Calu3 (cell line): ENCODE results near the gene PLPPR2. TPM values are rescaled to one million over a fixed set of nuclear protein-coding genes. Genes with fewer than 3 reads are reported as not detected.
A peak's percentile ranks its signal among the peaks of the same experiment; 100 is the strongest.

Source experiments
- BruUV-seq: library from RNA; stranded (reverse); fragments of 400-500 nt; replicated peaks from 2 replicates; lab custom pipeline; 2021; lab: Mats Ljungman, UMichigan
- CTCF ChIA-PET: fragments of 300-600 bp; sonication (Branson Sonifier 250); formaldehyde crosslinking; loops from one replicate; lab custom pipeline; 2022; ENCODE audit warnings: antibody characterized with exemption; lab: Charles Lee
- DNase-seq: peaks from one replicate; pipeline ENCODE4 v3.0.0; 2022
- H3K27ac Mint-ChIP-seq: one replicate; pipeline ENCODE4 v1.8.0; 2022; ENCODE audit warnings: mixed read lengths; ENCODE audit not compliant: unreplicated experiment
- H3K27me3 Mint-ChIP-seq: one replicate; pipeline ENCODE4 v1.8.0; 2022; ENCODE audit warnings: mixed read lengths; ENCODE audit not compliant: unreplicated experiment
- H3K36me3 Mint-ChIP-seq: one replicate; pipeline ENCODE4 v1.8.0; 2022; ENCODE audit warnings: mild to moderate bottlenecking, moderate library complexity, mixed read lengths; ENCODE audit not compliant: insufficient read depth, unreplicated experiment
- H3K4me1 Mint-ChIP-seq: one replicate; pipeline ENCODE4 v1.8.0; 2022; ENCODE audit warnings: mild to moderate bottlenecking, low read depth, mixed read lengths; ENCODE audit not compliant: unreplicated experiment
- H3K4me3 Mint-ChIP-seq: one replicate; pipeline ENCODE4 v1.8.0; 2022; ENCODE audit warnings: mild to moderate bottlenecking, low read depth, moderate library complexity, mixed read lengths; ENCODE audit not compliant: unreplicated experiment
- H3K9me3 Mint-ChIP-seq: one replicate; pipeline ENCODE4 v1.8.0; 2022; ENCODE audit warnings: low read depth, mixed read lengths; ENCODE audit not compliant: unreplicated experiment
- CTCF ChIP-seq: fragments of 200-600 bp; IDR thresholded peaks from one replicate; pipeline ENCODE4 v1.8.0; 2022; ENCODE audit warnings: antibody characterized with exemption; ENCODE audit not compliant: unreplicated experiment
- intact Hi-C: fragments of 100-400 bp; cut with micrococcal nuclease; formaldehyde crosslinking; loops from one replicate; pipeline ENCODE4 v1.10.0; 2022; ENCODE audit not compliant: unreplicated experiment
- total RNA-seq: library from RNA; stranded (reverse); gene quantifications from 2 replicates; pipeline ENCODE4 v1.2.3, GENCODE V29; 2022

Gene PLPPR2
- total RNA-seq, 1 experiment from 2014 or later, result 7.8 TPM

- no peak overlapping the region for H3K4me3 Mint-ChIP-seq
- H3K4me1 Mint-ChIP-seq, result peaks cover 26% of the 10 kb centered on the region
- no peaks in the 10 kb centered on the region for H3K36me3 Mint-ChIP-seq
- peak; percentile 75 for DNase-seq
- H3K9me3 Mint-ChIP-seq, result no peaks in the 10 kb centered on the region
- no peaks in the 10 kb centered on the region for H3K27me3 Mint-ChIP-seq
- CTCF ChIA-PET, result interaction anchor here (0.6 to 1.4 kb wide), 6 partner anchors 22 to 628 kb away, joined by 3 to 8 read pairs (median 3); partner anchors contain the start of genes CCDC159 and SWSAP1
- H3K27ac Mint-ChIP-seq, result peak overlapping the region; percentile 23
- no peak for TF ChIP-seq CTCF
- intact Hi-C loops, result loop anchor here (10.0 kb wide), 1 partner anchor 51 kb away; the partner anchor contains the start of gene SWSAP1
- BruUV-seq, result no TSS peak
Observed at GRCh38 chr19:11324079-11324661, 31.1 kb upstream of the PLPPR2 start.

DNA sequence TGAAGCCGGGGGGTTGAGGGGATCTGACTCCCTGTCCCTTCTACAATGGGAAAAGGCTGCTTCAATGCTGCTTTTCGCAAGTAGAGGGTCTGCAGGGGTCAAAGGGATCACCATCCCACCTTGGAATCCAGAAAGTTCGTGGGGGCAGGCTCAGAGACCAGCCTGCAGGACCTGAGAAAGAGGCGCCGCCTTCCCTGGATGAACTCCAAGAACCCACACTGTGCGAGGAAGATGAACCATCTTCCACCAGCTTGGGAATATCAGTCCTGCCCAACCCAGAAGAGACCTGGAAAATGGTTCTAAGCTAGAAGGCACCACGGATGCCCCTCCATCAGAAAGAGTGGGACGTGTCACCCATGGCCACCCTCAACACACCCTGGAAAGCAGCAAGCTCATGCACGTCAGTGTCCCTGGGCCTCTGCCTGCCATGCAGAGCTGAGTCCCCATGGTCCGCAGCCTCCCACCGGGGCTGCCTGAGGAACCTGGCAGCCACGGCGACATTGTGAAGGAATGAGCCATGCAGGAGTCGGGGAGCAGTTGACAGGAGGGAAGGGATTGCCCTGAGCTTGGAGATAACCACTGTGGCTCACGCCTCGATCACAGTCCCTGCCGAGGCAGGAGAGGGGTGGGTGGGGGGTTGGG, 30.4 kb upstream of the PLPPR2 start:
- H3K9me3 Mint-ChIP-seq, result no peaks in the 10 kb centered on the region
- no peaks in the 10 kb centered on the region for H3K36me3 Mint-ChIP-seq
- H3K4me1 Mint-ChIP-seq, result peaks cover 26% of the 10 kb centered on the region
- CTCF ChIA-PET, result interaction anchor here (1.0 to 1.4 kb wide), 3 partner anchors 31 to 56 kb away, joined by 3 to 8 read pairs (median 3); partner anchors contain the start of gene SWSAP1
- no peak overlapping the region for H3K4me3 Mint-ChIP-seq
- H3K27ac Mint-ChIP-seq, result no peak overlapping the region
- DNase-seq, result no peak
- intact Hi-C loops, result loop anchor here (10.0 kb wide), 1 partner anchor 50 kb away; the partner anchor contains the start of gene SWSAP1
- BruUV-seq, result no TSS peak
- no peak for TF ChIP-seq CTCF
- no peaks in the 10 kb centered on the region for H3K27me3 Mint-ChIP-seq

GRCh38 chr19:11325544-11325943, 29.7 kb upstream of the PLPPR2 start:
- no peak overlapping the region for H3K4me3 Mint-ChIP-seq
- peaks cover 26% of the 10 kb centered on the region for H3K4me1 Mint-ChIP-seq
- H3K27me3 Mint-ChIP-seq, result no peaks in the 10 kb centered on the region
- CTCF ChIA-PET, result no interaction called here
- no TSS peak for BruUV-seq
- TF ChIP-seq CTCF, result no peak
- no peaks in the 10 kb centered on the region for H3K9me3 Mint-ChIP-seq
- no peaks in the 10 kb centered on the region for H3K36me3 Mint-ChIP-seq
- no peak for DNase-seq
- intact Hi-C loops, result loop anchor here (10.0 kb wide), 1 partner anchor 49 kb away; the partner anchor contains the start of gene SWSAP1
- no peak overlapping the region for H3K27ac Mint-ChIP-seq

DNA sequence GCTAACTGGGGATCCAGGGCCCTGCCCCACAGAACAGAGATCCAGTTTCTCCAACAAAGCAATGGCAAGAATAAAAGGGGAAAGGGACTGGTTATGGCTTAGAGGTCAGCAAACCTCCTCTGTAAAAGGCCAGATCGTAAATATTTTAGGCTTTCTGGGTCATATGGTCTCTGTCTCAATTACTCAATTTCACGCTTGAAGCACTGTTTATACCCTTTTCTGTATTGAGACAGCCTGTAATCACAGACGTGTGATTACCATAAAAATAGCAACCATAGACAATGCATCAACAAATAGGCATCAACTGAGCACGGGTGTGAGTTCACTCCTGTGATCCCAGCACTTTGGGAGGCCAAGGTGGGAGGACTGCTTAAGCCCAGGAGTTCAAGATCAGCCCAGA, 25.1 kb upstream of the PLPPR2 start:
- Mint-ChIP-seq H3K9me3 (no peaks in the 10 kb centered on the region), H3K4me3 (no peak overlapping the region), H3K27ac (no peak overlapping the region), H3K4me1 (no peaks in the 10 kb centered on the region), H3K27me3 (no peaks in the 10 kb centered on the region), H3K36me3 (no peaks in the 10 kb centered on the region)
- intact Hi-C loops, result no loop called here
- BruUV-seq, result no TSS peak
- DNase-seq, result no peak
- CTCF ChIA-PET, result no interaction called here
- TF ChIP-seq CTCF, result no peak
